ENCODE measurements around the gene PTPRC. TPM values are rescaled to one million over a fixed set of nuclear protein-coding genes. Genes with fewer than 3 reads are reported as not detected.

The PTPRC gene
- total RNA-seq, 1 experiment from 2014 or later: 0.25 TPM

DNA sequence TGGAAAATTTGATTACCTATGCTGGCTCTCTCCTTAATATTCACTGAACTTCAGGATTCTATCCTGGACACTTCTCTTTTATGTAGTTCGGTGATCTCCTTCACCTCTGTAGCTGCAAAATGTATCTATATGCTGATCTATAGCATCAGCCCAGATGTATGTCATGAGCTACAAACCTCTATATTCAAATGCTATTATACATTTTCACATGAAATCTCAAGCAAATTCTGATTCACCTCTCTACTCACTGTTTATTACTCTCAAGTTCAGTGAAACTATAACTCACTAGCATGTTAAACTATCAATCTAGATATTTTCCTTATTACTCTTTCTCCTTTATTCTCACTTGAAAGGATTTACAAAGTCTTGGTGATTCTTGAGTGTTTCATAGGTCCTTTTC lies 52.2 kb downstream of the PTPRC start:
- Mint-ChIP-seq H3K27me3 (ENCODE audit: insufficient read depth, unreplicated experiment) (no peaks in the 10 kb centered on the region), H3K4me3 (ENCODE audit: unreplicated experiment) (no peak overlapping the region), H3K27ac (ENCODE audit: unreplicated experiment) (no peak overlapping the region), H3K9me3 (ENCODE audit: unreplicated experiment) (no peaks in the 10 kb centered on the region), H3K36me3 (ENCODE audit: insufficient read depth, unreplicated experiment) (no peaks in the 10 kb centered on the region), H3K4me1 (ENCODE audit: low read depth, unreplicated experiment) (no peaks in the 10 kb centered on the region)
- no TSS peak for BruUV-seq (replicated peaks)
- H3K27me3 ChIP-seq (replicated peaks; ENCODE audit: control insufficient read depth, insufficient read depth, low read length): no peaks in the 10 kb centered on the region
- H3K36me3 ChIP-seq (ENCODE audit: control insufficient read depth, insufficient read depth, low read length): no peaks in the 10 kb centered on the region
- CTCF ChIA-PET: no interaction called here
- TF ChIP-seq, protein P1, sequence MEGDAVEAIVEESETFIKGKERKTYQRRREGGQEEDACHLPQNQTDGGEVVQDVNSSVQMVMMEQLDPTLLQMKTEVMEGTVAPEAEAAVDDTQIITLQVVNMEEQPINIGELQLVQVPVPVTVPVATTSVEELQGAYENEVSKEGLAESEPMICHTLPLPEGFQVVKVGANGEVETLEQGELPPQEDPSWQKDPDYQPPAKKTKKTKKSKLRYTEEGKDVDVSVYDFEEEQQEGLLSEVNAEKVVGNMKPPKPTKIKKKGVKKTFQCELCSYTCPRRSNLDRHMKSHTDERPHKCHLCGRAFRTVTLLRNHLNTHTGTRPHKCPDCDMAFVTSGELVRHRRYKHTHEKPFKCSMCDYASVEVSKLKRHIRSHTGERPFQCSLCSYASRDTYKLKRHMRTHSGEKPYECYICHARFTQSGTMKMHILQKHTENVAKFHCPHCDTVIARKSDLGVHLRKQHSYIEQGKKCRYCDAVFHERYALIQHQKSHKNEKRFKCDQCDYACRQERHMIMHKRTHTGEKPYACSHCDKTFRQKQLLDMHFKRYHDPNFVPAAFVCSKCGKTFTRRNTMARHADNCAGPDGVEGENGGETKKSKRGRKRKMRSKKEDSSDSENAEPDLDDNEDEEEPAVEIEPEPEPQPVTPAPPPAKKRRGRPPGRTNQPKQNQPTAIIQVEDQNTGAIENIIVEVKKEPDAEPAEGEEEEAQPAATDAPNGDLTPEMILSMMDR (IDR thresholded peaks at IDR 0.05; ENCODE audit: insufficient read depth in 1 of 2, low read depth in 1 of 2, low read length in 1 of 2, severe bottlenecking in 1 of 2, unreplicated experiment in 1 of 2): no peak
- no peak for DNase-seq
- H3K4me3 ChIP-seq (ENCODE audit: low read depth, low read length): no peak overlapping the region
- POLR2A ChIA-PET: no interaction called here
- intact Hi-C loops (cut with micrococcal nuclease; ENCODE audit: unreplicated experiment): no loop called here
- no peaks in the 10 kb centered on the region for H3K9me3 ChIP-seq
- no peaks in the 10 kb centered on the region for H3K4me1 ChIP-seq

DNA sequence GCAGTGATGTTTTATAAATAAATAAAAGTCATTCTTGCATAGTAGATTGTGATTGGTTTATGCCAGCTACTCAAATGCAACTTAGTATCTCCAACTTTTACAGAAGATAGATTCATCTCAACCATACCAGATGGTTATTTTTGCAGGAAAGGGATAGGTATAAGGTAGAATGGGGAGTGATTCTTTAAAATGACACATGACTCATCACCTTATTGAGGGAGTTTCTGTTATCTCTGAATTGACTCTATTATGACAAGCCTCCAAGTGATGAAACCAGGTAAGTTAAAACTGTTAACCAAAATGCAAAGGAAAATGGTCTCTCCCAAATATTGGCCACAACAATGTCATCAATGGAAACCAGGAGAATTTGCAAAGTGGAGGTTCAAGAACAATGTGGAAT lies 54.5 kb downstream of the PTPRC start:
- Histone ChIP-seq H3K27me3 (replicated peaks; ENCODE audit: control insufficient read depth, insufficient read depth, low read length) (no peaks in the 10 kb centered on the region), H3K4me3 (ENCODE audit: low read depth, low read length) (no peak overlapping the region), H3K36me3 (ENCODE audit: control insufficient read depth, insufficient read depth, low read length) (no peaks in the 10 kb centered on the region), H3K4me1 (no peaks in the 10 kb centered on the region), H3K9me3 (no peaks in the 10 kb centered on the region)
- TF ChIP-seq, protein P1 (IDR thresholded peaks at IDR 0.05; ENCODE audit: insufficient read depth in 1 of 2, low read depth in 1 of 2, low read length in 1 of 2, severe bottlenecking in 1 of 2, unreplicated experiment in 1 of 2): no peak
- intact Hi-C loops (cut with micrococcal nuclease; ENCODE audit: unreplicated experiment): no loop called here
- CTCF ChIA-PET: no interaction called here
- H3K27ac Mint-ChIP-seq (ENCODE audit: unreplicated experiment): no peak overlapping the region
- H3K27me3 Mint-ChIP-seq (ENCODE audit: insufficient read depth, unreplicated experiment): peaks cover 3% of the 10 kb centered on the region
- no peaks in the 10 kb centered on the region for H3K9me3 Mint-ChIP-seq (ENCODE audit: unreplicated experiment)
- BruUV-seq (replicated peaks): no TSS peak
- POLR2A ChIA-PET: no interaction called here
- no peaks in the 10 kb centered on the region for H3K36me3 Mint-ChIP-seq (ENCODE audit: insufficient read depth, unreplicated experiment)
- H3K4me3 Mint-ChIP-seq (ENCODE audit: unreplicated experiment): no peak overlapping the region
- DNase-seq: no peak
- H3K4me1 Mint-ChIP-seq (ENCODE audit: low read depth, unreplicated experiment): no peaks in the 10 kb centered on the region

DNA sequence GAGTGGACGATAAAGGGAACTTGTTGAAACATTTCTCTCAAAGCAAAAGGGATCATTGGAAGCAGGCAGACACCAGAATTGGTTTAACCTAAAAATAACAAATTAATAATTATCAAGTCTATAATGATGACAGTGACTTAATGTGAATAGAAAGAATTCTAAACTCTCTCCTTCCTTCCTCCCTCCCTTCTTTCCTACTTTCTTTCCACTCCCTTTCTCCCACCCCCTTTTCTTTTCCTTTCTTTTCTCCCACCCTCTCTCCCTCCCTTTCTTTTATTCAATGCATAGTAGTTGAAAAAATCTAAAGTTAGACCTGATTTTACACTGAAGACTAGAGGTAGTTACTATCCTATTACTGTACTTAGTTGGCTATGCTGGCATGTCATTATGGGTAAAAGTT lies 55.7 kb downstream of the PTPRC start:
- H3K36me3 Mint-ChIP-seq (ENCODE audit: insufficient read depth, unreplicated experiment): no peaks in the 10 kb centered on the region
- no peaks in the 10 kb centered on the region for H3K4me1 ChIP-seq
- H3K27ac Mint-ChIP-seq (ENCODE audit: unreplicated experiment): no peak overlapping the region
- no peaks in the 10 kb centered on the region for H3K4me1 Mint-ChIP-seq (ENCODE audit: low read depth, unreplicated experiment)
- DNase-seq: no peak
- CTCF ChIA-PET: no interaction called here
- TF ChIP-seq, protein P1 (IDR thresholded peaks at IDR 0.05; ENCODE audit: insufficient read depth in 1 of 2, low read depth in 1 of 2, low read length in 1 of 2, severe bottlenecking in 1 of 2, unreplicated experiment in 1 of 2): no peak
- no peaks in the 10 kb centered on the region for H3K36me3 ChIP-seq (ENCODE audit: control insufficient read depth, insufficient read depth, low read length)
- H3K9me3 ChIP-seq: no peaks in the 10 kb centered on the region
- no peaks in the 10 kb centered on the region for H3K9me3 Mint-ChIP-seq (ENCODE audit: unreplicated experiment)
- POLR2A ChIA-PET: no interaction called here
- H3K27me3 ChIP-seq (replicated peaks; ENCODE audit: control insufficient read depth, insufficient read depth, low read length): no peaks in the 10 kb centered on the region
- H3K4me3 ChIP-seq (ENCODE audit: low read depth, low read length): no peak overlapping the region
- H3K27me3 Mint-ChIP-seq (ENCODE audit: insufficient read depth, unreplicated experiment): peaks cover 3% of the 10 kb centered on the region
- BruUV-seq (replicated peaks): no TSS peak
- intact Hi-C loops (cut with micrococcal nuclease; ENCODE audit: unreplicated experiment): no loop called here
- H3K4me3 Mint-ChIP-seq (ENCODE audit: unreplicated experiment): no peak overlapping the region
